H1 (cell line): ENCODE data around the gene AGAP1. TPM values are rescaled to one million over a fixed set of nuclear protein-coding genes. Genes with fewer than 3 reads are reported as not detected.

Experiments used
- ATF2 ChIP-seq: IDR thresholded peaks from 2 replicates; pipeline ENCODE4 v1.6.1; 2012; ENCODE audit warnings: low read length, inconsistent platforms
- CHD1 ChIP-seq: IDR thresholded peaks from 2 replicates; pipeline ENCODE4 v1.6.1; 2012; ENCODE audit warnings: low read depth, low read length, improper control_type of control experiment
- CHD2 ChIP-seq: IDR thresholded peaks from 2 replicates; pipeline ENCODE4 v1.6.1; 2012; ENCODE audit warnings: low read length, improper control_type of control experiment
- RAD21 ChIP-seq, 2 experiments: IDR thresholded peaks in 1 of 2; conservative IDR thresholded peaks in 1 of 2; 2 replicates each; pipeline ENCODE4 v1.6.1; 2011; ENCODE audit warnings: low read depth in 2 of 2, low read length in 2 of 2, improper control_type of control experiment in 1 of 2, inconsistent platforms in 1 of 2, mild to moderate bottlenecking in 1 of 2, moderate library complexity in 1 of 2
- SRF ChIP-seq: IDR thresholded peaks from 2 replicates; pipeline ENCODE4 v1.6.1; 2011; ENCODE audit warnings: mild to moderate bottlenecking, low read depth, low read length, moderate library complexity
- polyA plus RNA-seq, 7 experiments: library from polyadenylated mRNA; depleted of rRNA in 3 of 7; stranded (reverse) in 5 of 7; unstranded in 2 of 7; fragments of >200 nt in 5 of 7; fragments of 200-250 nt in 2 of 7; gene quantifications; 1 replicate in 5 of 7; 2 replicates in 1 of 7; 4 replicates in 1 of 7; pipeline versions ENCODE4 v1.2.1 to v1.2.3, GENCODE V29; 2011 to 2013; ENCODE audit warnings: missing spikeins in 2 of 7, mixed read lengths in 2 of 7
- total RNA-seq: library from RNA; stranded (reverse); fragmentation: NEBNext Ultra II Directional; extraction: Animal tissue kit (Norgen Biotek cat#: 25700); gene quantifications from 2 replicates; pipeline ENCODE4 v1.2.1, GENCODE V29; 2021

The AGAP1 gene
- total and polyA plus RNA-seq, 2 of the 8 experiments (the other 6 are each of a cell fraction or from before 2014, with no cell fraction given) = 18.1 to 39.4 TPM

- TF ChIP-seq ATF2 (no peak), CHD1 (no peak), SRF (no peak), CHD2 (no peak), RAD21 (IDR thresholded peaks at IDR 0.05 in 1 of 2, conservative IDR thresholded peaks at IDR 0.05 in 1 of 2; ENCODE audit: low read depth in 2 of 2, low read length in 2 of 2) (no peak)
- TF ChIP-seq, all 59 proteins: peak for 0
These were observed 174.9 kb downstream of the AGAP1 start (continued) for GRCh38 chr2:235668782-235669181.
